K562 (cell line): ENCODE measurements around the gene TUB. TPM values are rescaled to one million over a fixed set of nuclear protein-coding genes. Genes with fewer than 3 reads are reported as not detected.

Experiments
- ATAC-seq: fragments of 200-7000 bp; cut with Tn5 transposase; 3 replicates; pipeline ENCODE4 v1.9.1; 2020; ENCODE audit warnings: moderate library complexity
- BruUV-seq: library from RNA; stranded (reverse); fragments of 400-500 nt; replicated peaks from 2 replicates; lab custom pipeline; 2021; lab: Mats Ljungman, UMichigan
- CTCF ChIA-PET: fragments of 300-600 bp; formaldehyde crosslinking; extraction: SDS; loops from one replicate; lab custom pipeline; 2021; ENCODE audit warnings: low intra/inter-chr PET ratio; lab: Yijun Ruan, JAX
- POLR2A ChIA-PET: fragments of 300-600, 350-650 bp; sonication (Branson Sonifier 250); formaldehyde crosslinking; extraction: SDS; loops from one replicate; lab custom pipeline; 2021; ENCODE audit warnings: antibody characterized with exemption, inconsistent platforms; lab: Yijun Ruan, JAX
- DNase-seq, 4 experiments: peaks; one replicate each; pipeline versions ENCODE4 v3.0.0 to v3.0.0-alpha.2; 2011 to 2018; ENCODE audit warnings: low spot score in 3 of 4, mixed read lengths in 3 of 4; ENCODE audit errors: extremely low read depth in 1 of 4
- FAIRE-seq: peaks from 2 replicates; lab custom pipeline; 2011; peaks lifted over from hg19 to GRCh38; lab: Jason Lieb, UNC
- H2AFZ ChIP-seq: 2 replicates; pipeline ENCODE4 v1.6.0; 2011; ENCODE audit warnings: low read depth, low read length, control low read depth, inconsistent platforms
- H3K27ac ChIP-seq: fragments of 200-600 bp; 3 replicates; pipeline ENCODE4 v1.8.0; 2011; ENCODE audit warnings: low read depth, mild to moderate bottlenecking, control low read depth, inconsistent platforms, low read length, moderate library complexity, mixed read lengths; ENCODE audit errors: extremely low read depth
- H3K27me3 ChIP-seq, 2 experiments: fragments of 300-600 bp in 1 of 2; 2 replicates in 1 of 2; 3 replicates in 1 of 2; pipeline versions ENCODE4 v1.6.0 to v1.8.0; 2011; ENCODE audit warnings: inconsistent platforms in 2 of 2, low read length in 2 of 2, mild to moderate bottlenecking in 1 of 2, mixed read lengths in 1 of 2, moderate library complexity in 1 of 2; ENCODE audit not compliant: control insufficient read depth in 2 of 2, insufficient read depth in 2 of 2
- H3K36me3 ChIP-seq: fragments of 300-600 bp; 3 replicates; pipeline ENCODE4 v1.8.0; 2011; ENCODE audit warnings: mild to moderate bottlenecking, low read length, inconsistent platforms; ENCODE audit not compliant: control insufficient read depth, insufficient read depth
- H3K4me1 ChIP-seq, 2 experiments: fragments of 200-600 bp in 1 of 2; replicated peaks in 1 of 2; 2 replicates in 1 of 2; 3 replicates in 1 of 2; pipeline versions ENCODE4 v1.5.1 to v1.8.0; 2011; ENCODE audit warnings: inconsistent platforms in 2 of 2, low read length in 2 of 2, mild to moderate bottlenecking in 1 of 2, mixed read lengths in 1 of 2, moderate library complexity in 1 of 2; ENCODE audit not compliant: control insufficient read depth in 2 of 2, insufficient read depth in 2 of 2
- H3K4me2 ChIP-seq: 2 replicates; pipeline ENCODE4 v1.6.1; 2011; ENCODE audit warnings: low read length, control low read depth, inconsistent platforms, mixed read lengths; ENCODE audit not compliant: insufficient read depth
- H3K4me3 ChIP-seq: fragments of 200-600 bp; sonication (generic), shearing (Covaris generic); 2 replicates; pipeline ENCODE4 v1.5.1; 2016; ENCODE audit warnings: control low read depth, inconsistent platforms
- H3K79me2 ChIP-seq: fragments of 200-600 bp; 3 replicates; pipeline ENCODE4 v1.8.0; 2011; ENCODE audit warnings: low read length, inconsistent platforms; ENCODE audit not compliant: control insufficient read depth, insufficient read depth
- H3K9ac ChIP-seq, 2 experiments: 2 replicates each; pipeline versions ENCODE4 v1.6.0 to v1.6.1; 2011; ENCODE audit warnings: low read depth in 2 of 2, low read length in 2 of 2, control low read depth in 1 of 2, inconsistent platforms in 1 of 2, mild to moderate bottlenecking in 1 of 2, mixed read lengths in 1 of 2; ENCODE audit not compliant: insufficient read depth in 1 of 2
- H3K9me1 ChIP-seq: one replicate; pipeline ENCODE4 v1.6.0; 2011; ENCODE audit warnings: inconsistent platforms, mild to moderate bottlenecking, low read length, moderate library complexity; ENCODE audit not compliant: control insufficient read depth, insufficient read depth
- H3K9me3 ChIP-seq: replicated peaks from 2 replicates; pipeline ENCODE4 v1.5.1; 2011; ENCODE audit warnings: low read depth, low read length, inconsistent platforms; ENCODE audit not compliant: control insufficient read depth, insufficient read depth
- H4K20me1 ChIP-seq: replicated peaks from 2 replicates; pipeline ENCODE4 v1.6.1; 2011; ENCODE audit warnings: low read length, inconsistent platforms, mixed read lengths; ENCODE audit not compliant: control insufficient read depth, insufficient read depth
- RFX5 ChIP-seq: IDR thresholded peaks from 2 replicates; pipeline ENCODE4 v1.6.1; 2011; ENCODE audit warnings: low read depth, mild to moderate bottlenecking, improper control_type of control experiment, low read length
- in situ Hi-C: fragments of 300-500 bp; cut with MboI; formaldehyde crosslinking; loops from 4 replicates; pipeline ENCODE4 v1.15.0; 2018; ENCODE audit warnings: inconsistent platforms, mixed read lengths
- intact Hi-C: fragments of 100-400 bp; cut with micrococcal nuclease; formaldehyde crosslinking; loops from 2 replicates; pipeline ENCODE4 v1.14.2; 2022
- polyA plus RNA-seq, 8 experiments: library from polyadenylated mRNA; depleted of rRNA in 4 of 8; stranded (reverse) in 5 of 8; unstranded in 3 of 8; fragments of >200 nt; fragmentation: Nextera tagmentation in 2 of 8; fragmentation: Illumina TruSeq in 1 of 8; extraction: Ambion mirVana in 2 of 8; extraction: Trizol in 1 of 8; gene quantifications; 2 replicates each; pipeline versions ENCODE4 v1.2.1 to v1.2.3, GENCODE V29; 2011 to 2014; ENCODE audit warnings: inconsistent platforms in 1 of 8, missing spikeins in 1 of 8
- total RNA-seq, 7 experiments: library from RNA; depleted of rRNA in 6 of 7; stranded (reverse); fragments of >200 nt in 6 of 7; fragmentation: Illumina TruSeq in 2 of 7; extraction: Trizol in 2 of 7; gene quantifications; 2 replicates each; pipeline versions ENCODE4 v1.2.1 to v1.2.3, GENCODE V29; 2011 to 2021; ENCODE audit warnings: low replicate concordance in 1 of 7
- TF ChIP-seq, protein P1 (sequence below), 2 experiments: fragments of 450-650 bp in 1 of 2; sonication (generic) in 1 of 2; formaldehyde crosslinking in 1 of 2; IDR thresholded peaks; 2 replicates each; pipeline versions ENCODE4 v1.7.1 to v1.9.0; 2016 to 2022; ENCODE audit warnings: inconsistent platforms in 1 of 2, mild to moderate bottlenecking in 1 of 2, missing genetic modification reagents in 1 of 2
- TF ChIP-seq, protein P2 (sequence below): fragments of 450-650 bp; IDR thresholded peaks from 2 replicates; pipeline ENCODE4 v1.6.1; 2018; ENCODE audit not compliant: partially characterized antibody

The TUB gene
- total and polyA plus RNA-seq, 9 of the 15 experiments (the other 6 are each of a cell fraction or from before 2014, with no cell fraction given): not detected

DNA sequence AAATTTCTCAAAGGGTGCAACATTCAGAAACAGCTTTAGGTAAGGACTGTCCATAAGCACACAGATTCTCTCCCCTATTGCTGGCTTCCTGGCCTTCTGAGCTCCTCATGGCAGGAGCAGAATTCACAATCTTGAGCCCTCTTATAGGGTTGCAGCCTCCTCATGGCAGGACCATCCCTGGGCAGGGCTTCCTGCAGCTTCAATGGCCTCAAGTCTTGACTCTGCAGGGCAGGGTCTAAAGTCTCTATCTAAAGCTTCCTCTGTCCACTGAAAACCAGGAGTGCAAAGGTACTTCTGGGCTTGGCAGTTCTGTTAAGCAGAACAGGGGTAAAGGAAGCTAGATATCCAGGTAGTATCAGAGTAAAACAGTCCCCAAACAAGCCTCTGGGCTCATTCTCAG, 28.7 kb downstream of the TUB start:
- Histone ChIP-seq H3K4me3 (no peak overlapping the region), H3K27ac (no peak overlapping the region), H3K9ac (no peak overlapping the region), H3K4me2 (no peak overlapping the region), H3K4me1 (no peaks in the 10 kb centered on the region), H3K36me3 (no peaks in the 10 kb centered on the region), H2AFZ (no peak overlapping the region), H3K9me3 (no peaks in the 10 kb centered on the region), H3K79me2 (no peaks in the 10 kb centered on the region), H3K9me1 (no peaks in the 10 kb centered on the region), H3K27me3 (peaks cover 0 to 5% of the 10 kb centered on the region in 2 experiments; a peak in 3 of 5 replicates), H4K20me1 (no peaks in the 10 kb centered on the region; the same call in 1 of the 2 replicates)
- BruUV-seq: no TSS peak
- in situ Hi-C loops (no loop called here), intact Hi-C loops (no loop called here)
- no peak for DNase-seq
- no peak for FAIRE-seq
- ATAC-seq: no peak
- CTCF ChIA-PET: no interaction called here
- POLR2A ChIA-PET: interaction anchor here (1.6 kb wide), 1 partner anchor 10 kb away, joined by 4 read pairs; no protein-coding TSS in a partner anchor
- TF ChIP-seq, protein P1, sequence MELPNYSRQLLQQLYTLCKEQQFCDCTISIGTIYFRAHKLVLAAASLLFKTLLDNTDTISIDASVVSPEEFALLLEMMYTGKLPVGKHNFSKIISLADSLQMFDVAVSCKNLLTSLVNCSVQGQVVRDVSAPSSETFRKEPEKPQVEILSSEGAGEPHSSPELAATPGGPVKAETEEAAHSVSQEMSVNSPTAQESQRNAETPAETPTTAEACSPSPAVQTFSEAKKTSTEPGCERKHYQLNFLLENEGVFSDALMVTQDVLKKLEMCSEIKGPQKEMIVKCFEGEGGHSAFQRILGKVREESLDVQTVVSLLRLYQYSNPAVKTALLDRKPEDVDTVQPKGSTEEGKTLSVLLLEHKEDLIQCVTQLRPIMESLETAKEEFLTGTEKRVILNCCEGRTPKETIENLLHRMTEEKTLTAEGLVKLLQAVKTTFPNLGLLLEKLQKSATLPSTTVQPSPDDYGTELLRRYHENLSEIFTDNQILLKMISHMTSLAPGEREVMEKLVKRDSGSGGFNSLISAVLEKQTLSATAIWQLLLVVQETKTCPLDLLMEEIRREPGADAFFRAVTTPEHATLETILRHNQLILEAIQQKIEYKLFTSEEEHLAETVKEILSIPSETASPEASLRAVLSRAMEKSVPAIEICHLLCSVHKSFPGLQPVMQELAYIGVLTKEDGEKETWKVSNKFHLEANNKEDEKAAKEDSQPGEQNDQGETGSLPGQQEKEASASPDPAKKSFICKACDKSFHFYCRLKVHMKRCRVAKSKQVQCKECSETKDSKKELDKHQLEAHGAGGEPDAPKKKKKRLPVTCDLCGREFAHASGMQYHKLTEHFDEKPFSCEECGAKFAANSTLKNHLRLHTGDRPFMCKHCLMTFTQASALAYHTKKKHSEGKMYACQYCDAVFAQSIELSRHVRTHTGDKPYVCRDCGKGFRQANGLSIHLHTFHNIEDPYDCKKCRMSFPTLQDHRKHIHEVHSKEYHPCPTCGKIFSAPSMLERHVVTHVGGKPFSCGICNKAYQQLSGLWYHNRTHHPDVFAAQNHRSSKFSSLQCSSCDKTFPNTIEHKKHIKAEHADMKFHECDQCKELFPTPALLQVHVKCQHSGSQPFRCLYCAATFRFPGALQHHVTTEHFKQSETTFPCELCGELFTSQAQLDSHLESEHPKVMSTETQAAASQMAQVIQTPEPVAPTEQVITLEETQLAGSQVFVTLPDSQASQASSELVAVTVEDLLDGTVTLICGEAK (IDR thresholded peaks at IDR 0.05): no peak
- TF ChIP-seq, protein P1 (CRISPR knock-in tag; IDR thresholded peaks at IDR 0.05): no peak
- TF ChIP-seq RFX5: no peak
- TF ChIP-seq, protein P2, sequence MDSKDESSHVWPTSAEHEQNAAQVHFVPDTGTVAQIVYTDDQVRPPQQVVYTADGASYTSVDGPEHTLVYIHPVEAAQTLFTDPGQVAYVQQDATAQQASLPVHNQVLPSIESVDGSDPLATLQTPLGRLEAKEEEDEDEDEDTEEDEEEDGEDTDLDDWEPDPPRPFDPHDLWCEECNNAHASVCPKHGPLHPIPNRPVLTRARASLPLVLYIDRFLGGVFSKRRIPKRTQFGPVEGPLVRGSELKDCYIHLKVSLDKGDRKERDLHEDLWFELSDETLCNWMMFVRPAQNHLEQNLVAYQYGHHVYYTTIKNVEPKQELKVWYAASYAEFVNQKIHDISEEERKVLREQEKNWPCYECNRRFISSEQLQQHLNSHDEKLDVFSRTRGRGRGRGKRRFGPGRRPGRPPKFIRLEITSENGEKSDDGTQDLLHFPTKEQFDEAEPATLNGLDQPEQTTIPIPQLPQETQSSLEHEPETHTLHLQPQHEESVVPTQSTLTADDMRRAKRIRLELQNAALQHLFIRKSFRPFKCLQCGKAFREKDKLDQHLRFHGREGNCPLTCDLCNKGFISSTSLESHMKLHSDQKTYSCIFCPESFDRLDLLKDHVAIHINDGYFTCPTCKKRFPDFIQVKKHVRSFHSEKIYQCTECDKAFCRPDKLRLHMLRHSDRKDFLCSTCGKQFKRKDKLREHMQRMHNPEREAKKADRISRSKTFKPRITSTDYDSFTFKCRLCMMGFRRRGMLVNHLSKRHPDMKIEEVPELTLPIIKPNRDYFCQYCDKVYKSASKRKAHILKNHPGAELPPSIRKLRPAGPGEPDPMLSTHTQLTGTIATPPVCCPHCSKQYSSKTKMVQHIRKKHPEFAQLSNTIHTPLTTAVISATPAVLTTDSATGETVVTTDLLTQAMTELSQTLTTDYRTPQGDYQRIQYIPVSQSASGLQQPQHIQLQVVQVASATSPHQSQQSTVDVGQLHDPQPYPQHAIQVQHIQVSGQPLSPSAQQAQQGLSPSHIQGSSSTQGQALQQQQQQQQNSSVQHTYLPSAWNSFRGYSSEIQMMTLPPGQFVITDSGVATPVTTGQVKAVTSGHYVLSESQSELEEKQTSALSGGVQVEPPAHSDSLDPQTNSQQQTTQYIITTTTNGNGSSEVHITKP: no peak
